Fibroblast of lung (primary cell): Measurements from ENCODE around the gene ABLIM3. TPM values are rescaled to one million over a fixed set of nuclear protein-coding genes. Genes with fewer than 3 reads are reported as not detected.
A peak's percentile ranks its signal among the peaks of the same experiment; 100 is the strongest.

Source experiments
- DNase-seq, 2 donors: peaks; one replicate each; pipeline versions ENCODE4 v3.0.0 to v3.0.0-alpha.2; 2010; ENCODE audit warnings: low read depth in 2 of 2
- H2AFZ ChIP-seq: 2 replicates; pipeline ENCODE4 v1.5.1; 2012; ENCODE audit warnings: low read length, control low read depth, inconsistent platforms
- H3K27ac ChIP-seq: 2 replicates; pipeline ENCODE4 v1.5.1; 2011; ENCODE audit warnings: low read length, control low read depth; ENCODE audit not compliant: insufficient read depth
- H3K27me3 ChIP-seq: 2 replicates; pipeline ENCODE4 v1.5.1; 2011; ENCODE audit warnings: mild to moderate bottlenecking, low read length; ENCODE audit not compliant: control insufficient read depth, insufficient read depth
- H3K36me3 ChIP-seq: 2 replicates; pipeline ENCODE4 v1.5.1; 2011; ENCODE audit warnings: low read length; ENCODE audit not compliant: control insufficient read depth, insufficient read depth
- H3K4me1 ChIP-seq: 2 replicates; pipeline ENCODE4 v1.5.1; 2011; ENCODE audit warnings: low read length; ENCODE audit not compliant: control insufficient read depth, insufficient read depth; ENCODE audit errors: extremely low read depth
- H3K4me2 ChIP-seq: 2 replicates; pipeline ENCODE4 v1.5.1; 2011; ENCODE audit warnings: low read length, control low read depth; ENCODE audit not compliant: insufficient read depth; ENCODE audit errors: extremely low read depth
- H3K4me3 ChIP-seq, 4 experiments: fragments of 200-600 bp in 1 of 4; sonication (generic) in 1 of 4; replicated peaks in 1 of 4; 2 replicates each; pipeline ENCODE4 v1.5.1; 2011 to 2016; ENCODE audit warnings: low read length in 4 of 4, low read depth in 3 of 4, mild to moderate bottlenecking in 3 of 4, control low read depth in 2 of 4, inconsistent platforms in 1 of 4, mixed read lengths in 1 of 4; ENCODE audit not compliant: insufficient read depth in 1 of 4; ENCODE audit errors: control extremely low read depth in 1 of 4
- H3K79me2 ChIP-seq: 2 replicates; pipeline ENCODE4 v1.5.1; 2012; ENCODE audit warnings: mild to moderate bottlenecking, low read length, inconsistent platforms; ENCODE audit not compliant: control insufficient read depth, insufficient read depth
- H3K9ac ChIP-seq: 2 replicates; pipeline ENCODE4 v1.5.1; 2011; ENCODE audit warnings: mild to moderate bottlenecking, low read length, control low read depth; ENCODE audit not compliant: insufficient read depth
- H3K9me3 ChIP-seq: 2 replicates; pipeline ENCODE4 v1.5.1; 2012; ENCODE audit warnings: low read depth, low read length; ENCODE audit not compliant: control insufficient read depth, insufficient read depth
- H4K20me1 ChIP-seq: 2 replicates; pipeline ENCODE4 v1.5.1; 2011; ENCODE audit warnings: low read length; ENCODE audit not compliant: control insufficient read depth, insufficient read depth; ENCODE audit errors: extremely low read depth
- EZH2 ChIP-seq: IDR thresholded peaks from 2 replicates; pipeline ENCODE4 v1.5.1; 2012; ENCODE audit warnings: low read length, control low read depth, mild to moderate bottlenecking; ENCODE audit errors: missing control alignments
- polyA plus RNA-seq, 2 donors: library from polyadenylated mRNA; depleted of rRNA in 1 of 2; stranded (reverse) in 1 of 2; unstranded in 1 of 2; fragments of >200 nt; gene quantifications; 2 replicates each; pipeline ENCODE4 v1.2.1, GENCODE V29; 2011 to 2012; ENCODE audit warnings: missing spikeins in 1 of 2
- total RNA-seq: library from RNA; depleted of rRNA; stranded (reverse); fragments of >200 nt; gene quantifications from 2 replicates; pipeline ENCODE4 v1.2.1, GENCODE V29; 2014
- TF ChIP-seq, protein P1 (sequence below), 2 donors: IDR thresholded peaks in 1 of 2; conservative IDR thresholded peaks in 1 of 2; 1 replicate in 1 of 2; 2 replicates in 1 of 2; pipeline ENCODE4 v1.5.1; 2011 to 2012; ENCODE audit warnings: low read length in 2 of 2, control low read depth in 1 of 2, inconsistent platforms in 1 of 2, low read depth in 1 of 2, mild to moderate bottlenecking in 1 of 2

The ABLIM3 gene
- total and polyA plus RNA-seq, 2 donors (not counting 1 experiment from before 2014, with no cell fraction given), result 48.1 to 49.9 TPM

DNA sequence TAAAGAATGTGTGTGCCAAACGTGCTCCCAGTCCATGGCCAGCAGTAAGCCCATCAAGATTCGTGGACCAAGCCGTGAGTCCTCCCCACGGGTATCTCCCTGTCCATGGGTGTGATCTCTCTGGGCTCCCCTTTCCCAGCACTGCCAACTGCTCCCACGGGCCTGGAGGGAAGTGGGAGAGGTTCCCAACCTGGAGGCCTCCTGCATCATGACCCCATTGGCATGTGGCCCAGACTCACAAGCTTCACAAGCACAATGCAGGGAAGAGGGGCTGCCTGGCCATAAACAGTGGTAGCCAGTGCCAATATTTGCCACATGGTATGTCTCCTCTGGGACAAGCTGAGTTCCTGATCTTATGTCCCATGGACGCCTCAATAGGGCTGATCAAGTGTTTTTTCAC is 59.1 kb downstream of the ABLIM3 start:
- Histone ChIP-seq H3K4me3 (no peak overlapping the region), H4K20me1 (no peaks in the 10 kb centered on the region), H3K79me2 (no peaks in the 10 kb centered on the region), H3K27me3 (no peaks in the 10 kb centered on the region), H3K9me3 (no peaks in the 10 kb centered on the region), H3K36me3 (peaks cover 23% of the 10 kb centered on the region), H3K9ac (no peak overlapping the region), H3K27ac (no peak overlapping the region), H3K4me2 (no peak overlapping the region), H3K4me1 (peaks cover 13% of the 10 kb centered on the region), H2AFZ (no peak overlapping the region)
- TF ChIP-seq, protein P1, sequence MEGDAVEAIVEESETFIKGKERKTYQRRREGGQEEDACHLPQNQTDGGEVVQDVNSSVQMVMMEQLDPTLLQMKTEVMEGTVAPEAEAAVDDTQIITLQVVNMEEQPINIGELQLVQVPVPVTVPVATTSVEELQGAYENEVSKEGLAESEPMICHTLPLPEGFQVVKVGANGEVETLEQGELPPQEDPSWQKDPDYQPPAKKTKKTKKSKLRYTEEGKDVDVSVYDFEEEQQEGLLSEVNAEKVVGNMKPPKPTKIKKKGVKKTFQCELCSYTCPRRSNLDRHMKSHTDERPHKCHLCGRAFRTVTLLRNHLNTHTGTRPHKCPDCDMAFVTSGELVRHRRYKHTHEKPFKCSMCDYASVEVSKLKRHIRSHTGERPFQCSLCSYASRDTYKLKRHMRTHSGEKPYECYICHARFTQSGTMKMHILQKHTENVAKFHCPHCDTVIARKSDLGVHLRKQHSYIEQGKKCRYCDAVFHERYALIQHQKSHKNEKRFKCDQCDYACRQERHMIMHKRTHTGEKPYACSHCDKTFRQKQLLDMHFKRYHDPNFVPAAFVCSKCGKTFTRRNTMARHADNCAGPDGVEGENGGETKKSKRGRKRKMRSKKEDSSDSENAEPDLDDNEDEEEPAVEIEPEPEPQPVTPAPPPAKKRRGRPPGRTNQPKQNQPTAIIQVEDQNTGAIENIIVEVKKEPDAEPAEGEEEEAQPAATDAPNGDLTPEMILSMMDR (conservative IDR thresholded peaks at IDR 0.05 in 1 of 2, IDR thresholded peaks at IDR 0.05 in 1 of 2; ENCODE audit: low read depth in 1 of 2, low read length in 2 of 2), result no peak
- TF ChIP-seq EZH2, result no peak
- DNase-seq, result peak in 1 of 2 donors; percentile 57

DNA sequence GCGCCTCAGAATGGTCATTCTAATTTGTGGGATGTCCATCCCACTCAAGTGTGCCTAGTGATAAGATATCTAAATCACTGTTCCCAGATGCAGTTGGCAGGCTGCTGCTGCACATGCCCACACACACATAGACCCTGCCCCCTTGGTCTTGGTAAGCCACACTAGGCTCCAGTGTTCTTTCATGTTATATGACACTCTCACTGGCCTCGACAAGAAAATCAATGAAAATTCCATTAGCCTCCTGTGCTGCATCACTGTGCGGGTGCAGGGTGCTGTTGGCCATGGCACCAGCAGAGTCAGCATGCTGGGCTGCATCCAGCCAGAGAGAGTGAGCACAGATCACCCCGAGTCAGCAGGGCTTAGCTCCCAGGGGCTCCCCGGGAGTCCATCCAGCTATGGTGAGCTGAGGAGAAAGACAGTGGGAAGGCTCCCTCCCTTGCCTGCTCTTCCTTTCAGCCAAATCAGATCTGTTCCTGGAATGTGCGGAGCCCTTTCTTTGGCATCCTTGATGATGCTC is 59.9 kb downstream of the ABLIM3 start:
- Histone ChIP-seq H4K20me1 (no peaks in the 10 kb centered on the region), H3K4me2 (no peak overlapping the region), H3K27me3 (no peaks in the 10 kb centered on the region), H3K79me2 (no peaks in the 10 kb centered on the region), H3K9ac (no peak overlapping the region), H3K4me3 (no peak overlapping the region), H3K9me3 (no peaks in the 10 kb centered on the region), H3K27ac (no peak overlapping the region), H2AFZ (no peak overlapping the region), H3K4me1 (peaks cover 19% of the 10 kb centered on the region), H3K36me3 (peaks cover 23% of the 10 kb centered on the region)
- TF ChIP-seq EZH2, result no peak
- TF ChIP-seq, protein P1 (conservative IDR thresholded peaks at IDR 0.05 in 1 of 2, IDR thresholded peaks at IDR 0.05 in 1 of 2; ENCODE audit: low read depth in 1 of 2, low read length in 2 of 2), result no peak
- no peak for DNase-seq

DNA sequence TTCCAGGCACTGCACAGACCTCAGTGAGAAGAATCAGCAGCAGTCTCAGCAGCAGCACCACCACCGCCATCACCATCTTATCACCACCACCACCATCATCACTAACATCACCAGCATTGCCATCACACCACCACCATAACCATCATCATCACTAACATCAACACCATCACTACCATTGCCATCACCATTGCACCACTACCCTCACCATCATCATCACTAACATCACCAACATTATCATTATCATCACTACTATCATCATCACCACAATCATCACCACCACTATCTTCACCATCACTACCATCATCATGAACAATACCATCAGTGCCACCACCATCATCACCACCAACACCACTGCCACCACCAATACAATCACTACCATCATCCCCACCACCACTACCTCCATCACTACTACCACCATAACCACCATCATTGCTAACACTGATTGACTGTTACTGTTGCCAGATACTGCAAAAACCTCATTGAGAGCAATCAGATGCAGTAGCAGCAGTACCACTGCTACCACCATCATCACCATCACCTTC is 61.7 kb downstream of the ABLIM3 start:
- H3K27me3 ChIP-seq, result no peaks in the 10 kb centered on the region
- no peaks in the 10 kb centered on the region for H3K9me3 ChIP-seq
- H3K79me2 ChIP-seq, result no peaks in the 10 kb centered on the region
- peaks cover 36% of the 10 kb centered on the region for H3K4me1 ChIP-seq
- H3K9ac ChIP-seq, result no peak overlapping the region
- no peak overlapping the region for H3K27ac ChIP-seq
- H3K36me3 ChIP-seq, result peaks cover 25% of the 10 kb centered on the region
- no peak for TF ChIP-seq EZH2
- TF ChIP-seq, protein P1 (conservative IDR thresholded peaks at IDR 0.05 in 1 of 2, IDR thresholded peaks at IDR 0.05 in 1 of 2; ENCODE audit: low read depth in 1 of 2, low read length in 2 of 2), result no peak
- no peak overlapping the region for H3K4me2 ChIP-seq
- H2AFZ ChIP-seq, result no peak overlapping the region
- DNase-seq, result no peak
- no peaks in the 10 kb centered on the region for H4K20me1 ChIP-seq
- H3K4me3 ChIP-seq, result no peak overlapping the region
